Body of pancreas (tissue), 4 donors: ENCODE data around the gene RPRD1A. TPM values are rescaled to one million over a fixed set of nuclear protein-coding genes. Genes with fewer than 3 reads are reported as not detected.
"Not testable (repeated sequence)": the region's sequence is repeated elsewhere in the genome, so short reads cannot be mapped to it uniquely, and the experiment has no call there.

Experiments used
- ATAC-seq: fragments of 150-250 bp; one replicate; pipeline ENCODE4 v1.9.1; 2016
- DNase-seq, 4 donors: peaks; one replicate each; pipeline ENCODE4 v3.0.0-alpha.2; 2019
- H3K27ac ChIP-seq, 4 donors: fragments of 200-600 bp; sonication (generic); 1 replicate in 3 of 4; 2 replicates in 1 of 4; pipeline versions ENCODE4 v1.5.1 to v1.6.1; 2016 to 2019; ENCODE audit warnings: mild to moderate bottlenecking in 1 of 4, mixed read lengths in 1 of 4, moderate library complexity in 1 of 4
- H3K27me3 ChIP-seq, 2 donors: fragments of 200-600 bp; sonication (generic); one replicate each; pipeline ENCODE4 v1.6.0; 2016; ENCODE audit warnings: mild to moderate bottlenecking in 1 of 2
- H3K36me3 ChIP-seq, 2 donors: fragments of 200-600 bp; sonication (generic); replicated peaks in 1 of 2; 2 replicates each; pipeline ENCODE4 v1.5.1; 2016; ENCODE audit warnings: low read depth in 2 of 2; ENCODE audit not compliant: insufficient read depth in 1 of 2
- H3K4me1 ChIP-seq: fragments of 200-600 bp; sonication (generic); one replicate; pipeline ENCODE4 v1.6.0; 2016
- H3K4me3 ChIP-seq, 2 donors: fragments of 200-600 bp; sonication (generic); 1 replicate in 1 of 2; 2 replicates in 1 of 2; pipeline ENCODE4 v1.5.1; 2016 to 2019
- H3K9me3 ChIP-seq, 3 donors: fragments of 200-600 bp; sonication (generic); 1 replicate in 2 of 3; 2 replicates in 1 of 3; pipeline ENCODE4 v1.5.1; 2016
- CTCF ChIP-seq, 7 experiments: fragments of 450-650 bp in 4 of 7; fragments of 200-600 bp in 3 of 7; sonication (generic) in 3 of 7; IDR thresholded peaks; one replicate each; pipeline ENCODE4 v1.5.1; 2016 to 2019; ENCODE audit warnings: antibody characterized with exemption in 7 of 7
- POLR2A ChIP-seq, 3 donors: fragments of 450-650 bp; IDR thresholded peaks; one replicate each; pipeline ENCODE4 v1.6.1; 2016; ENCODE audit warnings: antibody characterized with exemption in 3 of 3, mild to moderate bottlenecking in 2 of 3
- WGBS, 2 donors: methylation state at CpG; one replicate each; pipeline ENCODE4 v1.1.5; 2017; 5-methylcytosine and 5-hydroxymethylcytosine counted together
- intact Hi-C: fragments of 100-400 bp; cut with DNase I; formaldehyde crosslinking; loops from one replicate; pipeline ENCODE4 v1.15.1; 2023
- total RNA-seq, 2 donors: library from RNA; depleted of rRNA; stranded (reverse); fragments of >200 nt; gene quantifications; one replicate each; pipeline ENCODE4 v1.1.0, GENCODE V29; 2016

The RPRD1A gene
- total RNA-seq, 2 donors from 2014 or later = 36.3 to 66.6 TPM

- Histone ChIP-seq H3K36me3 (no peaks in the 10 kb centered on the region), H3K4me3 (no peak overlapping the region), H3K27ac (no peak overlapping the region), H3K27me3 (no peaks in the 10 kb centered on the region), H3K9me3 (no peaks in the 10 kb centered on the region), H3K4me1 (no peaks in the 10 kb centered on the region)
- WGBS, 2 donors = 80 to 88% methylated on average over 6 of the region's 6 CpGs
- ATAC-seq (no peak), DNase-seq (no peak)
- intact Hi-C loops = no loop called here
- TF ChIP-seq POLR2A (IDR thresholded peaks at IDR 0.05) (no peak), CTCF (IDR thresholded peaks at IDR 0.05) (no peak)
These were observed 21.6 kb upstream of the RPRD1A start for GRCh38 chr18:36089001-36089400.

- TF ChIP-seq POLR2A (IDR thresholded peaks at IDR 0.05) = no peak
- no peak for TF ChIP-seq CTCF (IDR thresholded peaks at IDR 0.05)
- WGBS, 2 donors = 60 to 62% methylated on average over 2 of the region's 2 CpGs
- H3K36me3 ChIP-seq = no peaks in the 10 kb centered on the region
- DNase-seq (no peak), ATAC-seq (no peak)
- no peaks in the 10 kb centered on the region for H3K27me3 ChIP-seq
- intact Hi-C loops = no loop called here
- no peaks in the 10 kb centered on the region for H3K4me1 ChIP-seq
- no peak overlapping the region for H3K27ac ChIP-seq
- H3K9me3 ChIP-seq = no peaks in the 10 kb centered on the region
- H3K4me3 ChIP-seq = no peak overlapping the region
These were observed 20.9 kb upstream of the RPRD1A start for GRCh38 chr18:36088256-36088655.

GRCh38 chr18:36086186-36086585 is 18.8 kb upstream of the RPRD1A start:
- H3K36me3 ChIP-seq = no peaks in the 10 kb centered on the region
- DNase-seq (no peak), ATAC-seq (no peak)
- no peak for TF ChIP-seq POLR2A (IDR thresholded peaks at IDR 0.05)
- no peak overlapping the region for H3K4me3 ChIP-seq
- H3K4me1 ChIP-seq = no peaks in the 10 kb centered on the region
- H3K9me3 ChIP-seq = peaks cover 0 to 2% (median 0%) of the 10 kb centered on the region in 3 donors
- H3K27me3 ChIP-seq = no peaks in the 10 kb centered on the region
- no peak overlapping the region for H3K27ac ChIP-seq
- 74 to 86% methylated on average over 7 to 8 of the region's 8 CpGs for WGBS, 2 donors
- intact Hi-C loops = no loop called here

- Histone ChIP-seq H3K36me3 (no peaks in the 10 kb centered on the region), H3K9me3 (peaks cover 0 to 7% (median 0%) of the 10 kb centered on the region in 3 donors), H3K4me3 (no peak overlapping the region), H3K27me3 (no peaks in the 10 kb centered on the region), H3K4me1 (no peaks in the 10 kb centered on the region), H3K27ac (no peak overlapping the region)
- intact Hi-C loops = no loop called here
- DNase-seq (no peak), ATAC-seq (no peak)
- 40 to 81% methylated on average over 2 to 4 of the region's 4 CpGs for WGBS, 2 donors
- no peak for TF ChIP-seq POLR2A (IDR thresholded peaks at IDR 0.05)
- TF ChIP-seq CTCF (IDR thresholded peaks at IDR 0.05) = no peak
These were observed 17.8 kb upstream of the RPRD1A start for GRCh38 chr18:36085195-36085594.

GRCh38 chr18:36083729-36084128 is 16.4 kb upstream of the RPRD1A start:
- no peak for DNase-seq

GRCh38 chr18:36081118-36081517 is 13.8 kb upstream of the RPRD1A start:
- H3K27ac ChIP-seq, H3K9me3 ChIP-seq, H3K36me3 ChIP-seq, DNase-seq, intact Hi-C loops, H3K4me1 ChIP-seq, ATAC-seq, H3K4me3 ChIP-seq, H3K27me3 ChIP-seq: not testable (repeated sequence)
- WGBS, 2 donors = 84 to 91% methylated on average over 2 of the region's 2 CpGs

More at GRCh38 chr18:36083729-36084128, 16.4 kb upstream of the RPRD1A start:
- no peak overlapping the region for H3K27ac ChIP-seq
- peaks cover 0 to 7% (median 0%) of the 10 kb centered on the region in 3 donors for H3K9me3 ChIP-seq
- no peak overlapping the region for H3K4me3 ChIP-seq
- no peaks in the 10 kb centered on the region for H3K4me1 ChIP-seq
- ATAC-seq = no peak
- 60 to 63% methylated on average over 2 of the region's 2 CpGs for WGBS, 2 donors
- no peaks in the 10 kb centered on the region for H3K27me3 ChIP-seq
- TF ChIP-seq CTCF (IDR thresholded peaks at IDR 0.05) (no peak), POLR2A (IDR thresholded peaks at IDR 0.05) (no peak)
- H3K36me3 ChIP-seq = no peaks in the 10 kb centered on the region
- intact Hi-C loops = no loop called here
